Measurements from ENCODE around the gene BCL2L1. TPM values are rescaled to one million over a fixed set of nuclear protein-coding genes. Genes with fewer than 3 reads are reported as not detected.

BCL2L1 gene
- total RNA-seq, 1 donor from 2014 or later, result 60.0 TPM

- Histone ChIP-seq H3K9ac (no peak overlapping the region), H3K4me1 (peaks cover 10% of the 10 kb centered on the region), H4K20me1 (ENCODE audit: low read depth) (peaks cover 13% of the 10 kb centered on the region), H3K9me3 (ENCODE audit: low read depth) (no peaks in the 10 kb centered on the region), H3K79me2 (ENCODE audit: low read depth) (peaks cover 22% of the 10 kb centered on the region), H3K27me3 (no peaks in the 10 kb centered on the region), H3F3A (ENCODE audit: low read depth) (no peaks in the 10 kb centered on the region), H2AFZ (replicated peaks) (no peak overlapping the region), H3K36me3 (no peaks in the 10 kb centered on the region), H3K4me2 (no peak overlapping the region), H3K4me3 (no peak overlapping the region), H3K27ac (no peak overlapping the region)
- H3K27ac Mint-ChIP-seq, result no peak overlapping the region
- H3K27me3 Mint-ChIP-seq (ENCODE audit: insufficient read depth, low read depth), result peaks cover 10% of the 10 kb centered on the region
- H3K36me3 Mint-ChIP-seq, result peaks cover 11% of the 10 kb centered on the region
- TF ChIP-seq, protein P1, sequence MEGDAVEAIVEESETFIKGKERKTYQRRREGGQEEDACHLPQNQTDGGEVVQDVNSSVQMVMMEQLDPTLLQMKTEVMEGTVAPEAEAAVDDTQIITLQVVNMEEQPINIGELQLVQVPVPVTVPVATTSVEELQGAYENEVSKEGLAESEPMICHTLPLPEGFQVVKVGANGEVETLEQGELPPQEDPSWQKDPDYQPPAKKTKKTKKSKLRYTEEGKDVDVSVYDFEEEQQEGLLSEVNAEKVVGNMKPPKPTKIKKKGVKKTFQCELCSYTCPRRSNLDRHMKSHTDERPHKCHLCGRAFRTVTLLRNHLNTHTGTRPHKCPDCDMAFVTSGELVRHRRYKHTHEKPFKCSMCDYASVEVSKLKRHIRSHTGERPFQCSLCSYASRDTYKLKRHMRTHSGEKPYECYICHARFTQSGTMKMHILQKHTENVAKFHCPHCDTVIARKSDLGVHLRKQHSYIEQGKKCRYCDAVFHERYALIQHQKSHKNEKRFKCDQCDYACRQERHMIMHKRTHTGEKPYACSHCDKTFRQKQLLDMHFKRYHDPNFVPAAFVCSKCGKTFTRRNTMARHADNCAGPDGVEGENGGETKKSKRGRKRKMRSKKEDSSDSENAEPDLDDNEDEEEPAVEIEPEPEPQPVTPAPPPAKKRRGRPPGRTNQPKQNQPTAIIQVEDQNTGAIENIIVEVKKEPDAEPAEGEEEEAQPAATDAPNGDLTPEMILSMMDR (IDR thresholded peaks at IDR 0.05), result no peak
- TF ChIP-seq EZH2 (IDR thresholded peaks at IDR 0.05) (no peak), EZH2phosphoT487 (IDR thresholded peaks at IDR 0.05) (no peak)
- H3K4me3 Mint-ChIP-seq, result no peak overlapping the region
- no peaks in the 10 kb centered on the region for H3K9me3 Mint-ChIP-seq
- peaks cover 14% of the 10 kb centered on the region for H3K4me1 Mint-ChIP-seq
- DNase-seq (ENCODE audit: low spot score), result no peak
These were observed 48.7 kb downstream of the BCL2L1 start for GRCh38 chr20:31673943-31674463.

- H3K79me2 ChIP-seq (ENCODE audit: low read depth), result peaks cover 22% of the 10 kb centered on the region
- H3K9me3 ChIP-seq (ENCODE audit: low read depth), result no peaks in the 10 kb centered on the region
- Mint-ChIP-seq H3K27ac (no peak overlapping the region), H3K4me1 (peaks cover 8% of the 10 kb centered on the region), H3K36me3 (peaks cover 9% of the 10 kb centered on the region), H3K27me3 (ENCODE audit: insufficient read depth, low read depth) (peaks cover 8% of the 10 kb centered on the region), H3K4me3 (no peak overlapping the region), H3K9me3 (no peaks in the 10 kb centered on the region)
- TF ChIP-seq EZH2 (IDR thresholded peaks at IDR 0.05) (no peak), EZH2phosphoT487 (IDR thresholded peaks at IDR 0.05) (no peak)
- TF ChIP-seq, protein P1 (IDR thresholded peaks at IDR 0.05), result no peak
- H3K4me2 ChIP-seq, result no peak overlapping the region
- no peak overlapping the region for H3K27ac ChIP-seq
- no peak overlapping the region for H3K4me3 ChIP-seq
- H3F3A ChIP-seq (ENCODE audit: low read depth), result no peaks in the 10 kb centered on the region
- no peak for DNase-seq (ENCODE audit: low spot score)
- H3K4me1 ChIP-seq, result peaks cover 4% of the 10 kb centered on the region
- H3K9ac ChIP-seq, result no peak overlapping the region
- H4K20me1 ChIP-seq (ENCODE audit: low read depth), result peaks cover 13% of the 10 kb centered on the region
- no peaks in the 10 kb centered on the region for H3K27me3 ChIP-seq
- H2AFZ ChIP-seq (replicated peaks), result no peak overlapping the region
- no peaks in the 10 kb centered on the region for H3K36me3 ChIP-seq
These were observed 49.2 kb downstream of the BCL2L1 start for GRCh38 chr20:31673435-31673834.

DNA sequence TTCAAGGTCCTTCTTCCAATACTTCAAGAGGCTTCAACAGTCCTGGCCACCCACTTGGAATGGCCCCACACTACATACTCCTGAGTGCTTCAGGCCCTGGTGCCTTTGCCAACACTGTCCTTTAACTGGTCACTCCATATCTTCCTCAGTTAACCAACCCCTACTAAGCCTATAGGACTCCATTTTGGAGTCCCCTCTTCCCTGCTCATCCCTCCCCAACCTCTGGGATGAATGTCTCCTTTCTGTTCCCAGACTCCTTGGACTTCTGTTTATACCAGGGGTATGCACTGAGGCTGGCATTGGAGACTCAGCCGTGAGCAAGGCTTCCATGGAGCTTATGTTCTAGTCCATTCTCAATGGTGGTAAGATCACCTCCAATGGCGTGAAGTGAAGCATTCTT lies 51.3 kb downstream of the BCL2L1 start:
- H4K20me1 ChIP-seq (ENCODE audit: low read depth), result peaks cover 22% of the 10 kb centered on the region
- Mint-ChIP-seq H3K36me3 (peaks cover 2% of the 10 kb centered on the region), H3K27me3 (ENCODE audit: insufficient read depth, low read depth) (peaks cover 9% of the 10 kb centered on the region), H3K27ac (no peak overlapping the region), H3K4me1 (peaks cover 3% of the 10 kb centered on the region), H3K9me3 (no peaks in the 10 kb centered on the region), H3K4me3 (no peak overlapping the region)
- DNase-seq (ENCODE audit: low spot score), result no peak
- no peak overlapping the region for H3K27ac ChIP-seq
- peaks cover 6% of the 10 kb centered on the region for H3K4me1 ChIP-seq
- peaks cover 5% of the 10 kb centered on the region for H3K79me2 ChIP-seq (ENCODE audit: low read depth)
- no peak overlapping the region for H2AFZ ChIP-seq (replicated peaks)
- no peak overlapping the region for H3K4me2 ChIP-seq
- H3F3A ChIP-seq (ENCODE audit: low read depth), result no peaks in the 10 kb centered on the region
- H3K9me3 ChIP-seq (ENCODE audit: low read depth), result no peaks in the 10 kb centered on the region
- H3K4me3 ChIP-seq, result no peak overlapping the region
- no peaks in the 10 kb centered on the region for H3K27me3 ChIP-seq
- H3K36me3 ChIP-seq, result no peaks in the 10 kb centered on the region
- H3K9ac ChIP-seq, result no peak overlapping the region
- no peak for TF ChIP-seq EZH2 (IDR thresholded peaks at IDR 0.05)
- TF ChIP-seq, protein P1 (IDR thresholded peaks at IDR 0.05), result no peak

Data from neural progenitor cell (in vitro differentiated cells).